Endothelial cell of umbilical vein (primary cell): Measurements from ENCODE around the gene FYB2. TPM values are rescaled to one million over a fixed set of nuclear protein-coding genes. Genes with fewer than 3 reads are reported as not detected.

Experiments
- BruUV-seq: library from RNA; stranded (reverse); fragments of 400-500 nt; replicated peaks from 2 replicates; lab custom pipeline; 2021; lab: Mats Ljungman, UMichigan
- CTCF ChIA-PET: fragments of 300-600, 350-600 bp; sonication (Branson Sonifier 250); formaldehyde crosslinking; loops from one replicate; lab custom pipeline; 2021; ENCODE audit warnings: antibody characterized with exemption, inconsistent platforms; lab: Charles Lee
- POLR2A ChIA-PET: fragments of 300-600, 350-600 bp; sonication (Branson Sonifier 250); formaldehyde crosslinking; loops from one replicate; lab custom pipeline; 2021; ENCODE audit warnings: antibody characterized with exemption, inconsistent platforms; lab: Charles Lee
- DNase-seq: peaks from one replicate; pipeline ENCODE4 v3.0.0-alpha.2; 2011; ENCODE audit warnings: low read depth, low spot score
- FAIRE-seq: peaks from 2 replicates; lab custom pipeline; 2011; peaks lifted over from hg19 to GRCh38; lab: Jason Lieb, UNC
- H2AFZ ChIP-seq: 2 replicates; pipeline ENCODE4 v1.6.0; 2012; ENCODE audit warnings: low read depth, low read length, control low read depth, inconsistent platforms
- H3K27ac ChIP-seq: 2 replicates; pipeline ENCODE4 v1.5.1; 2011; ENCODE audit warnings: low read depth, mild to moderate bottlenecking, control low read depth, low read length, moderate library complexity; ENCODE audit not compliant: insufficient read depth
- H3K27me3 ChIP-seq, 2 experiments: 2 replicates each; pipeline versions ENCODE4 v1.6.0 to v1.6.1; 2011; ENCODE audit warnings: low read length in 2 of 2, mixed read lengths in 1 of 2; ENCODE audit not compliant: control insufficient read depth in 2 of 2, insufficient read depth in 2 of 2
- H3K36me3 ChIP-seq, 2 experiments: 2 replicates in 1 of 2; 3 replicates in 1 of 2; pipeline ENCODE4 v1.5.1; 2011; ENCODE audit warnings: low read length in 2 of 2, mild to moderate bottlenecking in 1 of 2, moderate library complexity in 1 of 2; ENCODE audit not compliant: control insufficient read depth in 2 of 2, insufficient read depth in 2 of 2; ENCODE audit errors: extremely low read depth in 1 of 2
- H3K4me1 ChIP-seq: 3 replicates; pipeline ENCODE4 v1.5.1; 2011; ENCODE audit warnings: mild to moderate bottlenecking, low read length; ENCODE audit not compliant: control insufficient read depth, insufficient read depth; ENCODE audit errors: extremely low read depth
- H3K4me2 ChIP-seq: 2 replicates; pipeline ENCODE4 v1.6.1; 2011; ENCODE audit warnings: low read length, control low read depth, mixed read lengths; ENCODE audit not compliant: insufficient read depth
- H3K4me3 ChIP-seq, 3 experiments: fragments of 200-600 bp in 1 of 3; sonication (generic), shearing (Covaris generic) in 1 of 3; replicated peaks in 1 of 3; 2 replicates each; pipeline ENCODE4 v1.5.1; 2011 to 2016; ENCODE audit warnings: control low read depth in 3 of 3, low read length in 3 of 3, mild to moderate bottlenecking in 2 of 3, inconsistent platforms in 1 of 3, low read depth in 1 of 3, moderate library complexity in 1 of 3; ENCODE audit not compliant: insufficient read depth in 1 of 3
- H3K79me2 ChIP-seq: 2 replicates; pipeline ENCODE4 v1.6.0; 2012; ENCODE audit warnings: low read length, inconsistent platforms; ENCODE audit not compliant: control insufficient read depth, insufficient read depth
- H3K9ac ChIP-seq: replicated peaks from 2 replicates; pipeline ENCODE3; 2011; ENCODE audit warnings: low read length, control low read depth; ENCODE audit not compliant: insufficient read depth; ENCODE audit errors: extremely low read depth
- H3K9me1 ChIP-seq: replicated peaks from 3 replicates; pipeline ENCODE4 v1.6.0; 2011; ENCODE audit warnings: mild to moderate bottlenecking, low read length; ENCODE audit not compliant: control insufficient read depth, insufficient read depth; ENCODE audit errors: extremely low read depth
- H3K9me3 ChIP-seq: replicated peaks from 2 replicates; pipeline ENCODE4 v1.5.1; 2012; ENCODE audit warnings: low read length, inconsistent platforms; ENCODE audit not compliant: control insufficient read depth, insufficient read depth
- H4K20me1 ChIP-seq: replicated peaks from 2 replicates; pipeline ENCODE3; 2011; ENCODE audit warnings: mild to moderate bottlenecking, low read length; ENCODE audit not compliant: control insufficient read depth, insufficient read depth; ENCODE audit errors: extremely low read depth
- CTCF ChIP-seq, 2 donors: IDR thresholded peaks; 1 replicate in 1 of 2; 2 replicates in 1 of 2; pipeline ENCODE4 v1.5.1; 2011; ENCODE audit warnings: low read length in 2 of 2, mild to moderate bottlenecking in 2 of 2, moderate library complexity in 2 of 2, control low read depth in 1 of 2, inconsistent platforms in 1 of 2, low read depth in 1 of 2; ENCODE audit not compliant: insufficient read depth in 1 of 2; ENCODE audit errors: extremely low read depth in 1 of 2
- FOS ChIP-seq: IDR thresholded peaks from 2 replicates; pipeline ENCODE4 v1.6.1; 2011; ENCODE audit warnings: mild to moderate bottlenecking, low read length, moderate library complexity, borderline replicate concordance; ENCODE audit not compliant: insufficient read depth
- GATA2 ChIP-seq: IDR thresholded peaks from 2 replicates; pipeline ENCODE4 v1.7.0; 2011; ENCODE audit warnings: low read depth, mild to moderate bottlenecking, moderate library complexity, mixed read lengths, low read length; ENCODE audit not compliant: insufficient read length, insufficient read depth
- JUN ChIP-seq: IDR thresholded peaks from 2 replicates; pipeline ENCODE4 v1.6.1; 2011; ENCODE audit warnings: borderline replicate concordance, low read depth; ENCODE audit not compliant: insufficient read length, insufficient read depth
- MAX ChIP-seq: IDR thresholded peaks from 2 replicates; pipeline ENCODE4 v1.6.1; 2011; ENCODE audit not compliant: insufficient read depth, insufficient read length
- MYC ChIP-seq: IDR thresholded peaks from one replicate; pipeline ENCODE4 v1.6.1; 2011; ENCODE audit warnings: mild to moderate bottlenecking, low read depth, low read length
- POLR2A ChIP-seq: IDR thresholded peaks from 2 replicates; pipeline ENCODE4 v1.6.1; 2012; ENCODE audit warnings: low read depth, mild to moderate bottlenecking, control low read depth, low read length
- POLR2AphosphoS5 ChIP-seq: IDR thresholded peaks from 2 replicates; pipeline ENCODE4 v1.6.1; 2012; ENCODE audit warnings: low read depth, mild to moderate bottlenecking, control low read depth, low read length, moderate library complexity; ENCODE audit not compliant: insufficient read depth
- dilution Hi-C: fragments of 300-500 bp; cut with MboI; formaldehyde crosslinking; loops from one replicate; pipeline ENCODE4 v1.15.0; 2019; ENCODE audit warnings: low sequenced_read_pairs; ENCODE audit not compliant: extremely low pct_ligation_motif_present
- intact Hi-C: fragments of 100-400 bp; cut with micrococcal nuclease; formaldehyde crosslinking; loops from one replicate; pipeline ENCODE4 v1.10.0; 2022
- polyA plus RNA-seq, 4 experiments: library from polyadenylated mRNA; depleted of rRNA in 3 of 4; stranded (reverse) in 3 of 4; unstranded in 1 of 4; fragments of >200 nt; gene quantifications; 2 replicates each; pipeline versions ENCODE4 v1.2.1 to v1.2.3, GENCODE V29; 2011 to 2012; ENCODE audit warnings: missing spikeins in 1 of 4
- total RNA-seq: library from RNA; stranded (reverse); gene quantifications from 2 replicates; pipeline ENCODE4 v1.2.3, GENCODE V29; 2021

FYB2 gene
- total and polyA plus RNA-seq, 2 donors (not counting 3 experiments of a cell fraction or from before 2014, with no cell fraction given) = not detected

GRCh38 chr1:56808410-56808809 is 10.8 kb downstream of the FYB2 start:
- no peaks in the 10 kb centered on the region for H3K4me1 ChIP-seq
- H3K27ac ChIP-seq = no peak overlapping the region
- TF ChIP-seq CTCF (IDR thresholded peaks at IDR 0.05; ENCODE audit: extremely low read depth in 1 of 2, insufficient read depth in 1 of 2, low read depth in 1 of 2, low read length in 2 of 2) (no peak), JUN (no peak), GATA2 (no peak), FOS (no peak), POLR2AphosphoS5 (no peak), MAX (no peak), POLR2A (no peak), MYC (no peak)
- CTCF ChIA-PET = interaction anchor here (1.7 kb wide), 1 partner anchor 12 kb away, joined by 4 read pairs; no protein-coding TSS in a partner anchor
- no peaks in the 10 kb centered on the region for H3K27me3 ChIP-seq
- H3K9me3 ChIP-seq = no peaks in the 10 kb centered on the region
- FAIRE-seq = no peak
- BruUV-seq = no TSS peak
- no peaks in the 10 kb centered on the region for H4K20me1 ChIP-seq
- dilution Hi-C loops (no loop called here), intact Hi-C loops (no loop called here)
- H3K9me1 ChIP-seq = no peaks in the 10 kb centered on the region
- DNase-seq = no peak
- POLR2A ChIA-PET = no interaction called here
- no peak overlapping the region for H3K9ac ChIP-seq
- no peak overlapping the region for H3K4me2 ChIP-seq
- H3K4me3 ChIP-seq = no peak overlapping the region
- H3K36me3 ChIP-seq = no peaks in the 10 kb centered on the region
- no peaks in the 10 kb centered on the region for H3K79me2 ChIP-seq
- no peak overlapping the region for H2AFZ ChIP-seq
